IPS DF 6.9 (cell line): ENCODE results near the gene FOXL2.
"Not testable (repeated sequence)": the region's sequence is repeated elsewhere in the genome, so short reads cannot be mapped to it uniquely, and the experiment has no call there.

Source experiments
- DNase-seq: peaks from one replicate; pipeline ENCODE4 v3.0.0-alpha.2; 2013; ENCODE audit warnings: low read depth, low spot score
- H3K27ac ChIP-seq: one replicate; pipeline ENCODE4 v1.5.1; 2013; ENCODE audit warnings: low read length, control low read depth
- H3K27me3 ChIP-seq: 2 replicates; pipeline ENCODE4 v1.6.1; 2013; ENCODE audit warnings: mild to moderate bottlenecking, low read length; ENCODE audit not compliant: control insufficient read depth, insufficient read depth
- H3K36me3 ChIP-seq: 2 replicates; pipeline ENCODE4 v1.6.1; 2013; ENCODE audit warnings: low read length; ENCODE audit not compliant: control insufficient read depth, insufficient read depth
- H3K4me1 ChIP-seq: 2 replicates; pipeline ENCODE4 v1.6.1; 2013; ENCODE audit warnings: low read length; ENCODE audit not compliant: control insufficient read depth, insufficient read depth
- H3K4me3 ChIP-seq: 2 replicates; pipeline ENCODE4 v1.5.1; 2013; ENCODE audit warnings: mild to moderate bottlenecking, low read length
- H3K9me3 ChIP-seq: 2 replicates; pipeline ENCODE4 v1.6.1; 2013; ENCODE audit warnings: low read length, inconsistent platforms; ENCODE audit not compliant: control insufficient read depth, insufficient read depth
- WGBS: extraction: QIAGEN DNeasy Blood & Tissue Kit; methylation state at CpG from one replicate; pipeline ENCODE4 v1.1.7; 2013; ENCODE audit warnings: mixed read lengths, missing lambda C conversion rate; ENCODE audit not compliant: insufficient read length, insufficient coverage; 5-methylcytosine and 5-hydroxymethylcytosine counted together

Gene FOXL2

GRCh38 chr3:138928727-138929372, 18.1 kb downstream of the FOXL2 start:
- DNase-seq, result no peak
- Histone ChIP-seq H3K36me3 (no peaks in the 10 kb centered on the region), H3K4me3 (no peak overlapping the region), H3K27ac (no peak overlapping the region), H3K27me3 (no peaks in the 10 kb centered on the region), H3K4me1 (no peaks in the 10 kb centered on the region), H3K9me3 (no peaks in the 10 kb centered on the region)
- no CpG with 5 or more reads among the region's 42 CpGs for WGBS

GRCh38 chr3:138923531-138923994, 23.4 kb downstream of the FOXL2 start:
- Histone ChIP-seq H3K9me3 (no peaks in the 10 kb centered on the region), H3K27me3 (no peaks in the 10 kb centered on the region), H3K4me3 (no peak overlapping the region), H3K36me3 (no peaks in the 10 kb centered on the region), H3K4me1 (no peaks in the 10 kb centered on the region), H3K27ac (no peak overlapping the region)
- DNase-seq, result no peak
- no CpG with 5 or more reads among the region's 6 CpGs for WGBS

- not testable (repeated sequence) for H3K27ac ChIP-seq, H3K9me3 ChIP-seq, DNase-seq, H3K36me3 ChIP-seq, H3K4me3 ChIP-seq, H3K4me1 ChIP-seq, H3K27me3 ChIP-seq
- no CpG with 5 or more reads among the region's 6 CpGs for WGBS
These were observed 24.5 kb downstream of the FOXL2 start for GRCh38 chr3:138922400-138922799.

GRCh38 chr3:138921316-138922292, 25.3 kb downstream of the FOXL2 start:
- no CpG with 5 or more reads among the region's 8 CpGs for WGBS
- Histone ChIP-seq H3K4me3 (no peak overlapping the region), H3K27ac (no peak overlapping the region), H3K4me1 (no peaks in the 10 kb centered on the region), H3K36me3 (no peaks in the 10 kb centered on the region), H3K9me3 (no peaks in the 10 kb centered on the region), H3K27me3 (no peaks in the 10 kb centered on the region)
- no peak for DNase-seq

- no peak for DNase-seq
- WGBS, result no CpG with 5 or more reads among the region's 4 CpGs
These were observed 27.6 kb downstream of the FOXL2 start for GRCh38 chr3:138919325-138919724.

GRCh38 chr3:138916824-138917223, 30.1 kb downstream of the FOXL2 start:
- WGBS, result no CpG with 5 or more reads among the region's 2 CpGs
- Histone ChIP-seq H3K4me3 (no peak overlapping the region), H3K4me1 (peaks cover 1% of the 10 kb centered on the region; the same call in 1 of the 2 replicates), H3K36me3 (no peaks in the 10 kb centered on the region), H3K27me3 (no peaks in the 10 kb centered on the region), H3K27ac (no peak overlapping the region), H3K9me3 (no peaks in the 10 kb centered on the region)
- no peak for DNase-seq

More at GRCh38 chr3:138919325-138919724, 27.6 kb downstream of the FOXL2 start:
- H3K36me3 ChIP-seq, result no peaks in the 10 kb centered on the region
- no peak overlapping the region for H3K27ac ChIP-seq
- peaks cover 1% of the 10 kb centered on the region; the same call in 1 of the 2 replicates for H3K4me1 ChIP-seq
- H3K27me3 ChIP-seq, result no peaks in the 10 kb centered on the region
- H3K9me3 ChIP-seq, result no peaks in the 10 kb centered on the region
- H3K4me3 ChIP-seq, result no peak overlapping the region

- Histone ChIP-seq H3K4me3 (peak overlapping the region; percentile 57; the same call in 1 of the 2 replicates), H3K36me3 (no peaks in the 10 kb centered on the region), H3K27ac (no peak overlapping the region), H3K4me1 (peaks cover 1% of the 10 kb centered on the region; the same call in 1 of the 2 replicates), H3K9me3 (no peaks in the 10 kb centered on the region), H3K27me3 (no peaks in the 10 kb centered on the region)
- no CpG with 5 or more reads among the region's 68 CpGs for WGBS
- DNase-seq, result no peak
These were observed 31.1 kb downstream of the FOXL2 start for GRCh38 chr3:138915503-138916498.

GRCh38 chr3:138914870-138915502, 32.0 kb downstream of the FOXL2 start:
- WGBS, result no CpG with 5 or more reads among the region's 19 CpGs
- no peak for DNase-seq
- peaks cover 1% of the 10 kb centered on the region; the same call in 1 of the 2 replicates for H3K4me1 ChIP-seq
- H3K27me3 ChIP-seq, result no peaks in the 10 kb centered on the region
- H3K36me3 ChIP-seq, result no peaks in the 10 kb centered on the region
- H3K9me3 ChIP-seq, result no peaks in the 10 kb centered on the region
- no peak overlapping the region for H3K27ac ChIP-seq
- peak overlapping the region; percentile 40; the same call in 1 of the 2 replicates for H3K4me3 ChIP-seq

GRCh38 chr3:138913766-138914165, 33.2 kb downstream of the FOXL2 start:
- DNase-seq, result no peak
- Histone ChIP-seq H3K27ac (no peak overlapping the region), H3K27me3 (no peaks in the 10 kb centered on the region), H3K4me3 (no peak overlapping the region), H3K9me3 (no peaks in the 10 kb centered on the region), H3K36me3 (no peaks in the 10 kb centered on the region), H3K4me1 (peaks cover 1% of the 10 kb centered on the region; the same call in 1 of the 2 replicates)
- WGBS, result no CpG with 5 or more reads among the region's 3 CpGs
